GM18505 (cell line): ENCODE measurements around the gene TBL2.
"Not testable (repeated sequence)": the region's sequence is repeated elsewhere in the genome, so short reads cannot be mapped to it uniquely, and the experiment has no call there.

Experiments used
- ATAC-seq: cut with Tn5 transposase; IDR thresholded peaks from one replicate; pipeline ENCODE4 v1.9.1; 2021; ENCODE audit not compliant: unreplicated experiment
- POLR2A ChIP-seq: IDR thresholded peaks from 4 replicates; pipeline ENCODE4 v1.6.1; 2011; ENCODE audit warnings: borderline replicate concordance; ENCODE audit not compliant: insufficient read depth, insufficient read length; ENCODE audit errors: extremely low read depth

Gene TBL2, protein sequence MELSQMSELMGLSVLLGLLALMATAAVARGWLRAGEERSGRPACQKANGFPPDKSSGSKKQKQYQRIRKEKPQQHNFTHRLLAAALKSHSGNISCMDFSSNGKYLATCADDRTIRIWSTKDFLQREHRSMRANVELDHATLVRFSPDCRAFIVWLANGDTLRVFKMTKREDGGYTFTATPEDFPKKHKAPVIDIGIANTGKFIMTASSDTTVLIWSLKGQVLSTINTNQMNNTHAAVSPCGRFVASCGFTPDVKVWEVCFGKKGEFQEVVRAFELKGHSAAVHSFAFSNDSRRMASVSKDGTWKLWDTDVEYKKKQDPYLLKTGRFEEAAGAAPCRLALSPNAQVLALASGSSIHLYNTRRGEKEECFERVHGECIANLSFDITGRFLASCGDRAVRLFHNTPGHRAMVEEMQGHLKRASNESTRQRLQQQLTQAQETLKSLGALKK

GRCh38 chr7:73578342-73579128 lies at the start of gene TBL2:
TSS of gene TBL2 (minus strand) at chr7:73578579. CDS start at chr7:73578549, 30 bp downstream.
- ATAC-seq, result peak; percentile 87
- peak; percentile 98 for TF ChIP-seq POLR2A

- no peak for TF ChIP-seq POLR2A
- ATAC-seq, result no peak
These were observed 48.4 kb upstream of the TBL2 start for GRCh38 chr7:73626814-73627213.

GRCh38 chr7:73625276-73625675 lies 46.9 kb upstream of the TBL2 start:
- no peak for ATAC-seq
- no peak for TF ChIP-seq POLR2A

DNA sequence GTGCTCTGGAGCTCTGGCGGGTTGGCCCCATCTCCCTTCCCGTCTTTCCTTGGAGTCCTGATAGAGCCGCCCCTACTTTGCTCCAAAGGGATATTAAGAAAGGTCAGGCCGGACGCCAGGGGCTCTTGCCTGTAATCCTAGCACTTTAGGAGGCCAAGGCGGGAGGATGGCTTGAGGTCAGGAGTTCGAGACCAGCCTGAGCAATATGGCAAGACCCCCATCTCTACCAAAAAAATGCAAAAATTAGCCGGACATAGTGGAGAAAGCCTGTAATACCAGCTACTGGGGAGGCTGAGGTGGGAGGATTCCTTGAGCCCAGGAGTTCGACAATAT lies 46.3 kb upstream of the TBL2 start:
- no peak for ATAC-seq
- no peak for TF ChIP-seq POLR2A

GRCh38 chr7:73623798-73624668 lies 45.7 kb upstream of the TBL2 start, which contains the start of gene MLXIPL:
TSS of gene MLXIPL (minus strand) at chr7:73624522. CDS start at chr7:73624492, 30 bp downstream.
- TF ChIP-seq POLR2A, result no peak
- ATAC-seq, result no peak

DNA sequence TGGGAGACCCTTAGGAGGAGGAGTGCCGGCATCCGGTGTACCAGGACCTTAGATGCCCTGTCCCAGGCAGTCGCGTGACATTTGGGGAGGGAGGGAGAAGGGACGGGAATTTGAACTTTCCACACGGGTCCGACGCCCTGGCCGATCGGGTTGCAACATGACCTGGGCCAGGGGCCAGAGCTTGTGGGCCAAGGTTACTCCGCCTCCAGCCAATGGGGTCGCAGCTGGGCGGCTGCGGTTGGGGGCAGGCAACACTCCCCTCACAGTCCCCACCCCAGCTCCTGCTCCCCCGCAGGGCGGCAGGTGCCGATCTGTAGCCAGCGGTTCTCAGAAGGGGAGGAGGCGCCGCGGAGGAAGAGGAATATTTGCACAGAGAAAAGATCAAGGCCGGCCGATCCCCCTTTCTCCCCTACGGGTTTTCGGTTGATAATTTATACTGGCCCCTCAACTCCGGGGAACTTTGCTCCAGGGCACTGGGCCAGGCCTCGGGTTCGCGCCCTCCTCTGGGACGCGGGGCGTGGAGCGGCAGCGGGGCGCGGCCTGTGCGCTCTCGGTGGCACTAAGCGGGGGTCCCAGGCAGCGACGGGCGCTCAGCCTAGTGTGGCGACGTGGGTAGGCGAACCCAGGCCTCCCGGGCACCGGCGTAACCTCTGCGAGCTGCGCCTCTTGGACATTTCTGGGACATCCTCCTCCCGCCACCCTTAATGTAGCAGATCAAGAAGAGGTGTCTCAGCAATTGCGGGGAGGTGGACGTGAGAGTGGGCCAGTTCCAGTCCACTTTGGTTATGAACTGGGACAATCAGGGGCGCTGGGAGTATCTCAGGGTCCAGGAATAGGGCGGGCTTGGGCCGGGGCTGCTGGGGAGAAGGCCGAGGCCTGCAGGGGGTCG lies 44.8 kb upstream of the TBL2 start:
- no peak for ATAC-seq

DNA sequence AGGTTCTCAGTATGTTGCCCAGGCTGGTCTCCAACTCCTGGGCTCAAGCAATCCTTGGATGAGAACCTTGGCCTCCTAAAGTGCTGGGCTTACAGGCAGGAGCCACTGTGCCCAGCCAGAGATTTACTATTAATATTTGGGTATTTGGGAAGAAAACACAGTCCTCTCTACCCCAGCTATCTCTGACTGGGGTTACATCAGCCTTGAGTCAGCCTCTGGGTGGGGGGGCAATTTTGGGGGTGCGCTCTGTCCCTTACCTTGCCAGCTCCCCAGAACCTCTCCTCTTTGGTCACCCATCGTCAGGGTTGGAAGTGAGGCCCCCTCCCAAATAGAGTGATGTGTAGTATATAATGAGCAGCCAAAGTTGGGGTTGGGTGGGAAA lies 44.1 kb upstream of the TBL2 start:
- no peak for TF ChIP-seq POLR2A
- no peak for ATAC-seq

More for the DNA sequence above, 44.8 kb upstream of the TBL2 start:
- TF ChIP-seq POLR2A, result no peak

GRCh38 chr7:73621168-73622063 lies 43.0 kb upstream of the TBL2 start:
- no peak for TF ChIP-seq POLR2A
- no peak for ATAC-seq

- ATAC-seq, result not testable (repeated sequence)
These were observed 41.0 kb upstream of the TBL2 start for GRCh38 chr7:73619394-73619793.

DNA sequence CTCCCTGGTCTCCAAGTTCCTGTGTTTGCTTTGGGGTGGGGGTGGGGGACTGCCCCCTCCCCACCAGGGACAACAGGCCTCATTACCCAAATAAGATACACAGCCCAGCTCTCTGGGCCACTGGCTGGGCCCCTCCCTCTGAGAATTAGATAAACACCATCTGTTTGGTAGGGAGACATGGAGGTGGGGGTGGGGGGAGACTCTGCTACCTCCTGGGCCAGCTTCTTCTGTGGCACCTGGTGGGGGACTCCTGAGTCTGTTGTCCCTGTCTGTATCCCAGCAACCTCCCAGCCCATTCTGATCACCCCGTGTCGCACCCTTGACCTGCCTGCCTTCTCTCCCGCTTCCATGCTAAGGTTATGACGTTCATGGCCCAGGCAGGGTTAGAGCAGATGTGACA lies 40.2 kb upstream of the TBL2 start:
- ATAC-seq, result no peak
- no peak for TF ChIP-seq POLR2A

DNA sequence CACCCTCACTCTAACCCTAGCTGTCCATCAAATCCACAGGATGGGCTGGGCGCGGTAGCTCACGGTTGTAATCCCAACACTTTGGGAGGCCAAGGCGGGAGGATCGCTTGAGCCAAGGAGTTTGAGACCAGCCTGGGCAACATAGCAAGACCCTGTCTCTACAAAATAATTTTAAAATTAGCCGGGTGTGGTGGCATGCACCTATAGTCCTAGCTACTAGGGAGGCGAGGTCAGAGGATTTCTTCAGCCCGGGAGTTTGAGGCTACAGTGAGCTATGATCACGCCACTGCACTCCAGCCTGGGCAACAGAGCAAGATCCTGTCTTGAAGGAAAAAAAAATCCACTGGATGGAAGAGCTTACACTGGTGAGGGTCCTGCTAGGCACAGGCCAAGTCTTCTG lies 39.1 kb upstream of the TBL2 start:
- ATAC-seq, result not testable (repeated sequence)

GRCh38 chr7:73615886-73616285 lies 37.5 kb upstream of the TBL2 start:
- no peak for ATAC-seq

DNA sequence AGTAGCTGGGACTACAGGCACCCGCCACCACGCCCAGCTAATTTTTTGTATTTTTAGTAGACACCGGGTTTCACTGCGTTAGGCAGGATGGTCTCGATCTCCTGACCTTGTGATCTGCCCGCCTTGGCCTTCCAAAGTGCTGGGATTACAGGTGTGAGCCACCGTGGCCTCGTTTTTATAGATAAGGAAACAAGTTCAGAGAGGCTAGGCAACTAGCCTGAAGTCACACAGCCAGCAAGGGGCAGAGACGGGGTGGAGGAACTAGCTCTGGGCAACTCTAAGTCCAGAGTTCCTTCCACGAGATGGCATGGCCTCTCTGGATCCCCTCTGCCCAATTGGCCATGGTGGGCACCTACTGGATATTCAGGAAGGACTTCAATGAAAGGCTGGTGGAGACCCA lies 36.6 kb upstream of the TBL2 start:
- not testable (repeated sequence) for ATAC-seq

More at GRCh38 chr7:73615886-73616285, 37.5 kb upstream of the TBL2 start:
- no peak for TF ChIP-seq POLR2A
